Epithelial cell of esophagus (primary cell): ENCODE data around the gene CHST8.
"Not testable (repeated sequence)": the region's sequence is repeated elsewhere in the genome, so short reads cannot be mapped to it uniquely, and the experiment has no call there.

Source experiments
- DNase-seq: peaks from one replicate; pipeline ENCODE4 v3.0.0; 2010; ENCODE audit warnings: low read depth
- H3K4me3 ChIP-seq: 2 replicates; pipeline ENCODE4 v1.5.1; 2011; ENCODE audit warnings: mild to moderate bottlenecking, low read length, control low read depth
- CTCF ChIP-seq: IDR thresholded peaks from 2 replicates; pipeline ENCODE4 v1.5.1; 2011; ENCODE audit warnings: low read depth, mild to moderate bottlenecking, low read length, control low read depth, inconsistent platforms; ENCODE audit not compliant: insufficient read depth; ENCODE audit errors: missing control alignments

Gene CHST8

DNA sequence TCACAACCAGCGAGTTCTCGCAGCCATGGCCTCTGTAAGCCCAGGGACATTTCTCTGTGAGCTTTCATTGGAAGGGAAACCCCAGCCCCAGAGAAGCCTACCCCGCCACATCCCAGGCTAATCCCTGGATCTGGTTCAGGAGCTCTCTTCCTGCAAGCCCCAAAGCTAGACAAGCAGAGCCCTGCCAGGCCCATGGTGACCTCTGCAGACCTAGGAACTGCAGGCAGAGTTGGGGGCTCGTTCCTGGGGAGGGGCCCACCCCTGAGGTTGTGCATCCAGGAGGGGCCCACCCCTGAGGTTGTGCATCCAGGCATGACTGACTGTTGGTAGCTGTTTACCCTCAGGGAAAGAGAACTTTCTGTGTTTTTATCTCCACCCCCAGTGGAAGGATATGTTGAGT is 196.7 kb downstream of the CHST8 start:
- H3K4me3 ChIP-seq, result no peak overlapping the region
- no peak for TF ChIP-seq CTCF
- DNase-seq, result no peak

GRCh38 chr19:33819078-33819477 is 197.3 kb downstream of the CHST8 start:
- H3K4me3 ChIP-seq, DNase-seq: not testable (repeated sequence)

GRCh38 chr19:33819506-33819879 is 197.7 kb downstream of the CHST8 start:
- no peak for DNase-seq
- TF ChIP-seq CTCF, result no peak
- no peak overlapping the region for H3K4me3 ChIP-seq

- DNase-seq, result peak; percentile 99
- H3K4me3 ChIP-seq, result peak overlapping the region; percentile 32
- no peak for TF ChIP-seq CTCF
These were observed 198.4 kb downstream of the CHST8 start for GRCh38 chr19:33819880-33820781.

- no peak overlapping the region for H3K4me3 ChIP-seq
- DNase-seq, result peak; percentile 67
- TF ChIP-seq CTCF, result no peak
These were observed 200.1 kb downstream of the CHST8 start for GRCh38 chr19:33821871-33822270.
